Ovary (tissue), 9 donors: ENCODE measurements around the gene DCLRE1A. TPM values are rescaled to one million over a fixed set of nuclear protein-coding genes. Genes with fewer than 3 reads are reported as not detected.

ENCODE experiments used
- DNase-seq, 5 donors: peaks; one replicate each; pipeline ENCODE4 v3.0.0-alpha.2; 2019 to 2020
- H3K27ac ChIP-seq, 2 donors: fragments of 200-600 bp; one replicate each; pipeline versions ENCODE4 v1.5.1 to v1.8.0; 2019 to 2022
- H3K27me3 ChIP-seq: fragments of 200-600 bp; one replicate; pipeline ENCODE4 v1.8.0; 2022
- H3K36me3 ChIP-seq: fragments of 200-600 bp; sonication (generic); one replicate; pipeline ENCODE4 v1.5.1; 2019
- H3K4me1 ChIP-seq: one replicate; pipeline ENCODE4 v1.8.1; 2013; ENCODE audit warnings: mild to moderate bottlenecking, moderate library complexity; ENCODE audit not compliant: insufficient read depth
- H3K4me3 ChIP-seq: fragments of 200-600 bp; sonication (generic); one replicate; pipeline ENCODE4 v1.5.1; 2017
- H3K9me3 ChIP-seq, 2 donors: fragments of 200-600 bp in 1 of 2; sonication (generic) in 1 of 2; one replicate each; pipeline versions ENCODE4 v1.5.1 to v1.8.1; 2013 to 2019; ENCODE audit warnings: mild to moderate bottlenecking in 1 of 2, moderate library complexity in 1 of 2
- CTCF ChIP-seq, 3 donors: fragments of 450-650 bp in 2 of 3; fragments of 200-600 bp in 1 of 3; IDR thresholded peaks; one replicate each; pipeline versions ENCODE4 v1.5.1 to v1.8.0; 2016 to 2022; ENCODE audit warnings: antibody characterized with exemption in 3 of 3, mild to moderate bottlenecking in 1 of 3
- EP300 ChIP-seq: sonication (generic); formaldehyde crosslinking; IDR thresholded peaks from one replicate; pipeline ENCODE4 v1.6.1; 2017; ENCODE audit warnings: antibody characterized with exemption
- POLR2A ChIP-seq: fragments of 450-650 bp; IDR thresholded peaks from one replicate; pipeline ENCODE4 v1.6.1; 2017; ENCODE audit warnings: antibody characterized with exemption, mild to moderate bottlenecking, moderate library complexity
- WGBS, 3 donors: extraction: QIAGEN DNeasy Blood & Tissue Kit in 1 of 3; methylation state at CpG; one replicate each; pipeline versions ENCODE4 v1.1.5 to v1.1.7; 2013 to 2017; 5-methylcytosine and 5-hydroxymethylcytosine counted together
- intact Hi-C, 4 donors: fragments of 100-400 bp; cut with DNase I; formaldehyde crosslinking; loops; one replicate each; pipeline versions ENCODE4 v1.11.0 to v1.15.1; 2022 to 2023
- polyA plus RNA-seq, 2 donors: library from polyadenylated mRNA; stranded (reverse); fragments of 200-250 nt in 1 of 2; fragments of 350-450 nt in 1 of 2; fragmentation: Illumina TruSeq in 1 of 2; extraction: RNeasy Lipid Tissue Mini Kit (QIAGEN cat#74804) in 1 of 2; gene quantifications; one replicate each; pipeline ENCODE4 v1.2.3, GENCODE V29; 2013 to 2014
- small RNA-seq: library from RNA; depleted of rRNA; stranded (forward); fragments of <200 nt; gene quantifications from one replicate; pipeline ENCODE3, GENCODE V24; 2016
- total RNA-seq, 7 donors: library from RNA; depleted of rRNA in 2 of 7; stranded (reverse); fragments of >200 nt in 2 of 7; fragmentation: NEBNext Ultra II Directional in 3 of 7; extraction: Animal tissue kit (Norgen Biotek cat#: 25700) in 3 of 7; gene quantifications; one replicate each; pipeline versions ENCODE4 v1.1.0 to v1.2.4, GENCODE V29; 2016 to 2023
- donor health status: DM: no; HTN: no; CAD: no; lungs with moderate emphysema.
- donor health status: DM: no; HTN: no; CAD: no.
- donor health status: Bipolar disorder and iron deficiency.
- donor health status: DM: yes; HTN: yes; CAD: no.
- donor health status: DM: no; HTN: no; CAD: no.
- donor health status: DM: yes; HTN: yes; CAD: no.

Gene DCLRE1A
- total and polyA plus RNA-seq, 9 donors, result 3.4 to 8.0 (median 4.3) TPM

- Histone ChIP-seq H3K4me1 (no peaks in the 10 kb centered on the region), H3K27me3 (no peaks in the 10 kb centered on the region), H3K4me3 (no peak overlapping the region), H3K27ac (no peak overlapping the region), H3K36me3 (no peaks in the 10 kb centered on the region), H3K9me3 (no peaks in the 10 kb centered on the region)
- intact Hi-C loops, result loop anchor here in 3 of 4 donors (5.0 kb wide), 2 partner anchors 59 to 299 kb away; no protein-coding TSS in a partner anchor
- no peak for DNase-seq
- TF ChIP-seq CTCF (IDR thresholded peaks at IDR 0.05) (no peak), POLR2A (no peak), EP300 (no peak)
- WGBS, 3 donors, result 54 to 58% (median 57%) methylated on average over 4 of the region's 4 CpGs
Observed at GRCh38 chr10:113802997-113803396, 50.9 kb downstream of the DCLRE1A start.

GRCh38 chr10:113801569-113801968, 52.3 kb downstream of the DCLRE1A start:
- DNase-seq, result no peak
- Histone ChIP-seq H3K36me3 (no peaks in the 10 kb centered on the region), H3K9me3 (no peaks in the 10 kb centered on the region), H3K4me3 (no peak overlapping the region), H3K27ac (no peak overlapping the region), H3K27me3 (no peaks in the 10 kb centered on the region), H3K4me1 (no peaks in the 10 kb centered on the region)
- TF ChIP-seq CTCF (IDR thresholded peaks at IDR 0.05) (no peak), POLR2A (no peak), EP300 (no peak)
- intact Hi-C loops, result loop anchor here in 3 of 4 donors (5.0 kb wide), 2 partner anchors 61 to 301 kb away; no protein-coding TSS in a partner anchor
- 66 to 81% (median 76%) methylated on average over 6 of the region's 6 CpGs for WGBS, 3 donors

GRCh38 chr10:113791691-113792090, 62.2 kb downstream of the DCLRE1A start:
- H3K4me1 ChIP-seq, result no peaks in the 10 kb centered on the region
- intact Hi-C loops, result loop anchor here in 1 of 4 donors (10.0 kb wide), 1 partner anchor 313 kb away; no protein-coding TSS in a partner anchor

GRCh38 chr10:113788604-113789083, 65.2 kb downstream of the DCLRE1A start:
- 30 to 39% (median 33%) methylated on average over 9 of the region's 9 CpGs for WGBS, 3 donors
- Histone ChIP-seq H3K27me3 (no peaks in the 10 kb centered on the region), H3K36me3 (no peaks in the 10 kb centered on the region), H3K4me3 (no peak overlapping the region), H3K27ac (no peak overlapping the region), H3K9me3 (no peaks in the 10 kb centered on the region), H3K4me1 (no peaks in the 10 kb centered on the region)
- TF ChIP-seq POLR2A (no peak), CTCF (IDR thresholded peaks at IDR 0.05) (no peak), EP300 (no peak)
- no peak for DNase-seq
- intact Hi-C loops, result no loop called here

More at GRCh38 chr10:113791691-113792090, 62.2 kb downstream of the DCLRE1A start:
- 60 to 70% (median 62%) methylated on average over 2 of the region's 2 CpGs for WGBS, 3 donors
- TF ChIP-seq POLR2A (no peak), CTCF (IDR thresholded peaks at IDR 0.05) (no peak), EP300 (no peak)
- no peak overlapping the region for H3K27ac ChIP-seq
- no peak overlapping the region for H3K4me3 ChIP-seq
- no peaks in the 10 kb centered on the region for H3K9me3 ChIP-seq
- DNase-seq, result no peak
- H3K27me3 ChIP-seq, result no peaks in the 10 kb centered on the region
- H3K36me3 ChIP-seq, result no peaks in the 10 kb centered on the region

Small RNA genes lying within 50 kb of the gene (small RNA-seq; reads per million reads assigned to genes)
- gene RF00560, result not detected

Other genes with a start within 250 kb of the DCLRE1A start
- gene NRAP, start 190.0 kb downstream of the DCLRE1A start, total RNA-seq, result under 1 TPM in 6 of 7 donors, not detected in 1; 0.05 to 0.25 (median 0.12) TPM
- gene NRAP, start 190.0 kb downstream of the DCLRE1A start, polyA plus RNA-seq, result under 1 TPM in 1 of 2 donors, not detected in 1; 0.02 TPM
- 10 to 100 TPM in 5 of 7 donors, 1 to 10 TPM in 2; 8.0 to 18.3 (median 12.8) TPM for gene CASP7, start 174.2 kb downstream of the DCLRE1A start, total RNA-seq
- 10 to 100 TPM; 13.8 to 24.7 TPM for gene CASP7, start 174.2 kb downstream of the DCLRE1A start, polyA plus RNA-seq
- gene PLEKHS1, start 102.4 kb downstream of the DCLRE1A start, total RNA-seq, result 1 to 10 TPM in 3 of 7 donors, under 1 TPM in 3, not detected in 1; 0.13 to 5.7 (median 0.91) TPM
- gene PLEKHS1, start 102.4 kb downstream of the DCLRE1A start, polyA plus RNA-seq, result under 1 TPM in 1 of 2 donors, not detected in 1; 0.01 TPM
- 10 to 100 TPM; 38.0 to 71.7 (median 43.9) TPM for gene NHLRC2, start 579 bp upstream of the DCLRE1A start, total RNA-seq
- 1 to 10 TPM; 5.8 to 9.0 TPM for gene NHLRC2, start 579 bp upstream of the DCLRE1A start, polyA plus RNA-seq
- gene ADRB1, start 189.8 kb upstream of the DCLRE1A start, total RNA-seq, result 1 to 10 TPM in 1 of 7 donors, under 1 TPM in 4, not detected in 2; 0.13 to 1.1 (median 0.24) TPM
- gene ADRB1, start 189.8 kb upstream of the DCLRE1A start, polyA plus RNA-seq, result under 1 TPM in 1 of 2 donors, not detected in 1; 0.13 TPM